Measurements from ENCODE around the gene DMRTA1. TPM values are rescaled to one million over a fixed set of nuclear protein-coding genes. Genes with fewer than 3 reads are reported as not detected.

Gene DMRTA1
- total RNA-seq: 0.34 and 0.47 TPM in 2 replicates

DNA sequence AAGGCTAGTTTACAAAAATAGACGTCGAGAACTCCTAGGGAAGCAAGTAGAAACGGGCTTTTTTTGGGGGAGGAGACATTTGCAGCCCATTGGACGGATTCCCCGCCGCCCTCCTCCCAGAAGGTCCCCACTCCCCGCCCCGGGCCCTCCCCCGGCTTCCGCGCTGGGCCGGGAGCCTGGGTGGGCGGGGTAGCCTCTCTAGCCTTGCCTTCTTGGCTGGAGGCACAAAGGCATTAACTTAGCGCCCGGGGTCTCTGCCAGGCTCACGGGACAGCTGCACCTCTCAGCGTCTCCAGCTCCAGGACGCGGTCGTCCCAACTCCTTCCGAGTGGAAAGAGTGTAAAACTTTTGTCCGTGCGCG is at the start of gene DMRTA1:
DMRTA1 (plus strand) TSS at position 236 of the 361 bp plus-strand sequence. CDS start 242 bp downstream, outside the sequence.

Data from bronchial smooth muscle cell (primary cell).